CD4-positive, alpha-beta T cell treated with Interferon gamma for 1 hour (primary cell): ENCODE results near the gene SIPA1.

ENCODE experiments used
- DNase-seq: peaks from one replicate; pipeline ENCODE4 v3.0.0-alpha.2; 2020

The SIPA1 gene

GRCh38 chr11:65610404-65610803, 27.5 kb upstream of the SIPA1 start:
- no peak for DNase-seq

DNA sequence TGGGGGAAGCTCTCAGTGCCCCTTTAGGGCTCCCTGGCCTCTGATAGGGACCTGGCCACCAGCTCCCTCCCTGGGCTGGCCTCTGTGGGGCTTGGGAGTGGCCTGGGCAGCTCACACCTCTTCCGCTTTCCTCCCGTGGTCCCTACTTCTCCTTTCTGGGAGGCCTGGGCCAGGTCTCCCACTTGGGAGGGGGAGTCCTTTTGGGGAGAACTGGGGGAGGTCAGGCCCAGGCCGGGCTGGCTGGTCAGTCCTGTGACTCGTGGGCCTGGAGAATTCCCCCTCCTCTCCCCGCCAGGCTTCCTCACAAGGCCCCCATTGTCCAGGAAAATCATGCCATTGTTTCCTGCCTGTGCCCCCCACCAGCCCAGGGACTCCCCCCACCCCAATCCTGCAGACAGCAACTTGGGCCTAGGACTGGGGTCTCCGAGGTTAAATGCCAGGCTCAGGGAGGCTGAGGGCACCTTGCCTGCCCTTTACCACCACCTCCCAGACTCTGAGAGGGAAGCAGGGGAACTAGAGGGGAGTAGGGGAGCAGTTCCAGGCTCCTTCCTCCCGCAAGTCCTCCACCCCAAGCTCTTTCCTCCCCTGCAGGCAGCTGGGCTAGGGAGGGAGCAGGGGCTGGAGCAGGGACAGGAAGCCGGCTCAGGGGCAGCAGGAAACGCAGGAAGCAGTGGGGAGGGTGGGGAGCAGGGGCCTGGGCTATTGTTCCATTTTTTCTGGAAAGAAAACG, 26.7 kb upstream of the SIPA1 start:
- peak; percentile 56 for DNase-seq

- no peak for DNase-seq
These were observed 25.9 kb upstream of the SIPA1 start for GRCh38 chr11:65611758-65612603.

DNA sequence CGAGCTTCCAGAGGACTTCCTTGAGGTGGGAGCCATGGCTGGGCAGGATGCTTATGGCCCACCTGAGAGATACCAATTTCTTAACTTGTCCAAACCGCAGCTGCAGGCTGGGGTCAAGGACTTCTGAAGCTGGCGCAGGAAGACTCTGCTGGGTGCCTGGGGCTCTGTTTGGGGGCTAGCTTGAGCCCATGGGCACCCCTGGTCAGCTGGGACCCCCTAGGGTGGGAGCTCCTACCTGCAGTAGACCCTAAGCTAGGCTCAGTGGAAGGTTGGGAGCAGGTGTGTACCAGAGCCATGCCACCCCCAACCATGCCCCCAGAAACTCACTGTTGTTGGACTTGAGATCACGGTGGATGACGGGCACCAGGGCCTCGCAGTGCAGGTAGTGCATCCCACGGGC, 25.2 kb upstream of the SIPA1 start:
- DNase-seq: no peak

GRCh38 chr11:65613091-65613928, 24.6 kb upstream of the SIPA1 start:
- no peak for DNase-seq

GRCh38 chr11:65615229-65615949, 22.5 kb upstream of the SIPA1 start, which contains the start of gene PCNX3:
Gene PCNX3, plus strand, starts transcription at chr11:65615776. Its CDS starts 536 bp downstream, at chr11:65616312.
- DNase-seq: peak; percentile 100

GRCh38 chr11:65615950-65616574, 21.8 kb upstream of the SIPA1 start:
- peak; percentile 43 for DNase-seq

DNA sequence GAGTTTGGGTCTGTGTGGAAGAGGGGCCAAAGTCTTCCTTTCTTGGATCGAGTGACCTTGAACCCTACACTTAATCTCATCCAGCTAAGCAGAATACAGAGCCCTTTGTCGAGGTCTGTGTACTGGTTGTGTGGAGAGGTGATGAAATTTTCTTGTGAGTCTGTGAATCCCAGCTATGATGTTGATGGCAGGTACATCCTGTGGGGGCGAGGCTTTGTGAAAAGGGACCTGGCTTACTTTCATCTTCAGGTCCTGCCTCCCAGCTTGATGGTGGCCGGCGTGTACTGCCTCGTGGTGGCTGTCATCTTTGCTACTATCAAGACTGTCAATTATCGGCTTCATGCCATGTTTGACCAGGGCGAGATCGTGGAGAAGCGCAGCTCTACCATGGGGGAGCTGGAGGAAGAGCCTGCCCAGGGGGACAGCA, 21.3 kb upstream of the SIPA1 start:
- DNase-seq: no peak

GRCh38 chr11:65617136-65617850, 20.6 kb upstream of the SIPA1 start:
- no peak for DNase-seq

GRCh38 chr11:65617990-65618751, 19.7 kb upstream of the SIPA1 start:
- no peak for DNase-seq

- DNase-seq: no peak
These were observed 19.1 kb upstream of the SIPA1 start for GRCh38 chr11:65618763-65619162.

GRCh38 chr11:65619281-65619928, 18.5 kb upstream of the SIPA1 start:
- DNase-seq: no peak

DNA sequence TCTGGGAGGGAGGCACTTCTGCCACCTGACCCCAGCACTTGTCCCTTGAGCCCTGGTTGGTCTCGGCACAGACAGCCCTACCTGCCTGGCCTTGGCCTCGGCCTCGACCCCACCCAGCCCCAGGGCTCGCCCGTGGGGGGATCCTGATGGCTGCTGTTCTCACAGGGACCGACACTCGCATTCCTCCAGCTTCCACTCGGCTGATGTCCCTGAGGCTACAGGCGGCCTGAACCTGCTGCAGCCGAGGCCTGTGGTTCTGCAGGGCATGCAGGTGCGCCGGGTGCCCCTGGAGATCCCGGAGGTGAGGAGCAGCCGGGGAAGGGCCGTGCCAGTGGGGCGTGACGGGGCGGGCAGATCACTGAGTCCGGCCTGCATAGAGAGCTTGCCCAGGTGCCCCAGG, 17.2 kb upstream of the SIPA1 start:
- no peak for DNase-seq

GRCh38 chr11:65621460-65621859, 16.4 kb upstream of the SIPA1 start:
- DNase-seq: no peak

DNA sequence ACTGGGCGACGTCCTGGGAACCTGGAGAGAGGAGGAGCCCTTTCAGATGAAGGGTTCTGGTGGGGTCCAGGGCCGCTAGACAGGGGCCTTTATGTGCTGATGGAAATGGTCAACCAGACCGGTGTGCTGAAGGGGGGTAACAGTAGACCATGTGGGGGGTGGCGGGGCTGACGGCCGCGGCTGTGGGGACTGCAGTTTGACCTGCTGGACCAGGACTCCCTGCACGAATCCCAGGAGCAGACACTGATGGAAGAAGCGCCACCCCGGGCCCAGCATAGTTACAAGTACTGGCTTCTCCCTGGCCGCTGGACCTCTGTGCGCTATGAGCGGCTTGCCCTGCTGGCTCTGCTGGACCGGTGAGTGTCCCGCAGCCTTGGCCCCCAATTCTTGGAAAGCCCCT, 15.9 kb upstream of the SIPA1 start:
- no peak for DNase-seq

DNA sequence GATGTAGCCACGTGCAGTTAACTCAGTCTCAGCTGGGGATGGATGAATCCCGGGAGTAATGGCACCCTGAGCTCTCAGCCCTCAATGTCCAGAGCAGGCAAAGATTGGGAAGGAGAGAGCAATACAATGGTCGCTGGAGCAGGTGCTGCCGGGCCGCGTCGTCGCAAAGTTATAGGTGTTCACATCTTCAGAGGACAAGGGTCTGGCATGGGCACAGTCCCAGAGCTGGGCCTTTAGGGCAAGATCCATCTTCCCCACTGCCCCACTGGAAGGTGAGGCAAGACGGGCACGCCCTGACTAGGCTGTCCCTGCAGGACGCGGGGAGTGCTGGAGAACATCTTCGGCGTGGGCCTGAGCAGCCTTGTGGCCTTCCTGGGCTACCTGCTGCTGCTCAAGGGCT, 14.7 kb upstream of the SIPA1 start:
- DNase-seq: no peak

GRCh38 chr11:65623852-65624616, 13.9 kb upstream of the SIPA1 start:
- no peak for DNase-seq

DNA sequence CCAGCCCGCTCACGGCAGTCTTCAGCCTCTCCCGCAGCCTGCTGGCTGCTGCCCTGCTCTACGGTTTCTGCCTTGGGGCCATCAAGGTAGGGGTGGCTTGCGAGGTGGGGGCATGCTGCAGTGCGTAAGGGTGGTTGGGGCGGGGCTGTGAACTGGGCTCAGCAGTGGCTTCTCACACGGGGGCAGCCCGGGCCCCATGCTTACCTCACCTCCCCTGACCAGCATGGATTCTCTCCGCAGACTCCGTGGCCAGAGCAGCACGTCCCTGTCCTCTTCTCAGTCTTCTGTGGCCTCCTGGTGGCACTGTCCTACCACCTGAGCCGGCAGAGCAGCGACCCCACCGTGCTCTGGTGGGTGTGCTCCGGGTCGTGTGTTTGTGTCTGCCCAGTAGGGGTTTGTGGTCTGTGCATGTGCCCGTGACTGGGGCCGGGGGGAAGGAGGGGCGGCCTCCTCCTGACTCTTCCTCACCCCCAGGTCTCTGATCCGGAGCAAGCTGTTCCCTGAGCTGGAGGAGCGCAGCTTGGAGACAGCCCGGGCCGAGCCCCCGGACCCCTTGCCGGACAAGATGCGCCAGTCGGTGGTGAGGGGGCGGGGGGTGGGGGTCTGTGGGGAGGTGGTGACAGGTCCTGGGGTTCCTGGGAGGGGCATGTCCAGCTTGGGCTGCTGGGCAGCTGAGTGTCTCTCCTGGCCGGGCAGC, 12.8 kb upstream of the SIPA1 start:
- DNase-seq: no peak
